GM12878 (cell line): Measurements from ENCODE around the gene CLDN6. TPM values are rescaled to one million over a fixed set of nuclear protein-coding genes. Genes with fewer than 3 reads are reported as not detected.

Experiments
- ATAC-seq: fragments of 200-7000 bp; cut with Tn5 transposase; 3 replicates; pipeline ENCODE4 v1.9.1; 2020; ENCODE audit warnings: mild to moderate bottlenecking, moderate library complexity
- BruUV-seq: library from RNA; stranded (reverse); fragments of 400-500 nt; replicated peaks from 2 replicates; lab custom pipeline; 2021; lab: Mats Ljungman, UMichigan
- CTCF ChIA-PET: fragments of 300-600 bp; sonication (Branson Sonifier 250); formaldehyde crosslinking; extraction: SDS; loops from one replicate; lab custom pipeline; 2021; ENCODE audit warnings: inconsistent platforms; lab: Yijun Ruan, JAX
- POLR2A ChIA-PET: fragments of 350-600 bp; formaldehyde crosslinking; extraction: SDS; loops from one replicate; lab custom pipeline; 2021; ENCODE audit warnings: inconsistent platforms; lab: Charles Lee
- RAD21 ChIA-PET: fragments of 300-600 bp; sonication (Branson Sonifier 250); formaldehyde crosslinking; loops from one replicate; lab custom pipeline; 2023; ENCODE audit warnings: antibody characterized with exemption; ENCODE audit not compliant: unreplicated experiment; lab: Charles Lee
- SMC1A ChIA-PET: fragments of 300-600 bp; sonication (Branson Sonifier 250); formaldehyde crosslinking; loops from one replicate; lab custom pipeline; 2023; ENCODE audit not compliant: unreplicated experiment, uncharacterized antibody; lab: Charles Lee
- DNase-seq: peaks from one replicate; pipeline ENCODE4 v3.0.0-alpha.2; 2011; ENCODE audit warnings: low read depth, low spot score
- FAIRE-seq: peaks from 3 replicates; lab custom pipeline; 2011; peaks lifted over from hg19 to GRCh38; lab: Jason Lieb, UNC
- H2AFZ ChIP-seq: 2 replicates; pipeline ENCODE4 v1.6.0; 2011; ENCODE audit warnings: low read depth, low read length, control low read depth; ENCODE audit not compliant: control insufficient read depth
- H3K27ac ChIP-seq: 2 replicates; pipeline ENCODE4 v1.5.1; 2011; ENCODE audit warnings: control low read depth; ENCODE audit not compliant: control insufficient read depth, insufficient read depth
- H3K27me3 ChIP-seq, 2 experiments: replicated peaks in 1 of 2; 2 replicates each; pipeline versions ENCODE4 v1.6.0 to v1.6.1; 2011; ENCODE audit warnings: low read length in 1 of 2; ENCODE audit not compliant: control insufficient read depth in 2 of 2, insufficient read depth in 2 of 2
- H3K36me3 ChIP-seq, 2 experiments: 2 replicates each; pipeline ENCODE4 v1.5.1; 2011; ENCODE audit warnings: low read length in 1 of 2; ENCODE audit not compliant: control insufficient read depth in 2 of 2, insufficient read depth in 2 of 2
- H3K4me1 ChIP-seq: 2 replicates; pipeline ENCODE4 v1.6.1; 2011; ENCODE audit warnings: mild to moderate bottlenecking, low read length, moderate library complexity, mixed read lengths; ENCODE audit not compliant: control insufficient read depth, insufficient read depth
- H3K4me2 ChIP-seq: 2 replicates; pipeline ENCODE4 v1.6.0; 2011; ENCODE audit warnings: control low read depth; ENCODE audit not compliant: control insufficient read depth, insufficient read depth
- H3K4me3 ChIP-seq: fragments of 200-600 bp; sonication (generic); 2 replicates; pipeline ENCODE4 v1.5.1; 2016
- H3K79me2 ChIP-seq: 2 replicates; pipeline ENCODE4 v1.6.0; 2011; ENCODE audit warnings: low read length; ENCODE audit not compliant: control insufficient read depth, insufficient read depth
- H3K9ac ChIP-seq: 2 replicates; pipeline ENCODE4 v1.8.0; 2011; ENCODE audit warnings: low read length, control low read depth, mixed read lengths; ENCODE audit not compliant: control insufficient read depth, insufficient read depth
- H3K9me3 ChIP-seq: replicated peaks from 3 replicates; pipeline ENCODE4 v1.5.1; 2011; ENCODE audit warnings: mild to moderate bottlenecking, low read length; ENCODE audit not compliant: control insufficient read depth, insufficient read depth
- H4K20me1 ChIP-seq: 2 replicates; pipeline ENCODE4 v1.6.0; 2011; ENCODE audit not compliant: control insufficient read depth, insufficient read depth
- BRCA1 ChIP-seq: IDR thresholded peaks from 2 replicates; pipeline ENCODE4 v1.6.1; 2011; ENCODE audit warnings: low read depth, low read length, improper control_type of control experiment
- EGR1 ChIP-seq, 2 experiments: IDR thresholded peaks; 1 replicate in 1 of 2; 2 replicates in 1 of 2; pipeline ENCODE4 v1.6.1; 2011 to 2012; ENCODE audit warnings: low read depth in 2 of 2, low read length in 2 of 2, borderline replicate concordance in 1 of 2, mild to moderate bottlenecking in 1 of 2, moderate library complexity in 1 of 2
- GABPA ChIP-seq: IDR thresholded peaks from 2 replicates; pipeline ENCODE4 v1.6.1; 2014; ENCODE audit warnings: antibody characterized with exemption, low read depth, mild to moderate bottlenecking, inconsistent platforms
- GATAD2B ChIP-seq: fragments of 450-650 bp; conservative IDR thresholded peaks from 2 replicates; pipeline ENCODE4 v1.6.1; 2017; ENCODE audit warnings: low read depth, mild to moderate bottlenecking, moderate library complexity
- SRF ChIP-seq, 2 experiments: IDR thresholded peaks; 2 replicates each; pipeline ENCODE4 v1.6.1; 2011; ENCODE audit warnings: low read depth in 2 of 2, low read length in 2 of 2, mild to moderate bottlenecking in 1 of 2, moderate library complexity in 1 of 2
- WGBS: methylation state at CpG from one replicate; pipeline ENCODE4 v1.1.6; 2016; ENCODE audit warnings: low lambda C conversion rate; ENCODE audit not compliant: insufficient replicate concordance, insufficient coverage; ENCODE audit errors: missing lambda C conversion rate; 5-methylcytosine and 5-hydroxymethylcytosine counted together
- in situ Hi-C: fragments of 300-500 bp; cut with MboI; formaldehyde crosslinking; loops from 9 replicates; pipeline ENCODE4 v1.14.3; 2018; ENCODE audit warnings: mixed read lengths
- intact Hi-C: fragments of 100-400 bp; cut with micrococcal nuclease; formaldehyde crosslinking; loops from one replicate; pipeline ENCODE4 v1.14.2; 2022; ENCODE audit not compliant: unreplicated experiment
- polyA plus RNA-seq, 11 experiments: library from polyadenylated mRNA; depleted of rRNA in 4 of 11; unstranded in 6 of 11; stranded (reverse) in 5 of 11; fragments of >200 nt; fragmentation: Nextera tagmentation in 4 of 11; fragmentation: Illumina TruSeq in 1 of 11; extraction: Ambion mirVana in 4 of 11; extraction: Trizol in 1 of 11; gene quantifications; 1 replicate in 1 of 11; 2 replicates in 10 of 11; pipeline versions ENCODE4 v1.2.1 to v1.2.3, GENCODE V29; 2011 to 2016; ENCODE audit warnings: inconsistent platforms in 2 of 11, missing spikeins in 2 of 11, low read depth in 1 of 11
- total RNA-seq, 4 experiments: library from RNA; depleted of rRNA in 3 of 4; stranded (reverse); fragments of >200 nt in 3 of 4; fragmentation: Illumina TruSeq in 1 of 4; extraction: Trizol in 1 of 4; gene quantifications; 2 replicates each; pipeline versions ENCODE4 v1.2.1 to v1.2.3, GENCODE V29; 2013 to 2021
- TF ChIP-seq, protein P1 (sequence below): fragments of 150-350 bp; IDR thresholded peaks from 2 replicates; pipeline ENCODE4 v1.6.1; 2014; ENCODE audit warnings: mild to moderate bottlenecking, low read depth, low read length
- TF ChIP-seq, protein P2 (sequence below): fragments of 450-650 bp; IDR thresholded peaks from 2 replicates; pipeline ENCODE4 v1.6.1; 2016; ENCODE audit warnings: mild to moderate bottlenecking

CLDN6 gene
- total and polyA plus RNA-seq, 10 of the 15 experiments (the other 5 are each of a cell fraction or from before 2014, with no cell fraction given), result 0.15 to 0.26 (median 0.23) TPM; not detected in 7

DNA sequence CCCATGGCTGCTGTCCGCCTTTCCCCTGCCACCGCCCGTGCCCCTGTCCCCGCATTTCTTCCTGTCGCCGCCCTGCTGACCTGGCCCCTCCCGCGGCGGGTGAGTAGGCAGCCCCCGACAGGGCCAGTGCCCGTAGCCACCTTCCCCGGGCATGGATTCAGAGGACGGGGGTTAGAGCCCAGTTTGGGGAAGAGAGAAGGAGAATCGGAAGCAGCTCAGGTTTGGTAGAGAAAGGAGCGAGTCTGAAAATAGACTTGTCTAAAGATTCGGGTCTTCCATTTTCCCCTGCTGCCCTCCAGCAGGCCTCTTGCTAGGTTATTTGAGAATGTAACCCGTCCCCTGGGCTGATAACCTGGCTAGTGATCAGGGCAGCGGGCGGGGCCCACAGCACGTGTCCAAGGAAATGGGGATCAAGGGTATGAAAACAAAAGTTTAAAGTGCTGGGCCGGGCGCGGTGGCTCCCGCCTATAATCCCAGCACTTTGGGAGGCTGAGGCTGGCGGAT, 13.2 kb downstream of the CLDN6 start:
- intact Hi-C loops (no loop called here), in situ Hi-C loops (no loop called here)
- Histone ChIP-seq H3K9ac (no peak overlapping the region), H3K79me2 (no peaks in the 10 kb centered on the region), H3K4me3 (no peak overlapping the region), H3K27me3 (peaks cover 0 to 7% of the 10 kb centered on the region in 2 experiments; a peak in 3 of 4 replicates), H2AFZ (no peak overlapping the region; the same call in 1 of the 2 replicates), H3K9me3 (no peaks in the 10 kb centered on the region), H3K4me1 (peaks cover 17% of the 10 kb centered on the region), H3K36me3 (no peaks in the 10 kb centered on the region), H3K4me2 (peak overlapping the region; percentile 71), H3K27ac (no peak overlapping the region), H4K20me1 (no peaks in the 10 kb centered on the region)
- SMC1A ChIA-PET, result interaction anchor here (7.2 kb wide), 1 partner anchor 21 kb away, joined by 91 read pairs; the partner anchor contains the start of genes HCFC1R1 and THOC6
- BruUV-seq, result no TSS peak
- ATAC-seq, result no peak
- 23% methylated on average over 12 of the region's 25 CpGs for WGBS
- TF ChIP-seq GABPA (no peak), BRCA1 (no peak), SRF (IDR thresholded peaks at IDR 0.05; ENCODE audit: low read depth in 2 of 2, low read length in 2 of 2) (no peak), GATAD2B (no peak), EGR1 (IDR thresholded peaks at IDR 0.05; ENCODE audit: borderline replicate concordance in 1 of 2, low read depth in 2 of 2, low read length in 2 of 2) (0 out of 3 replicates have a peak, but pooled peaks of 1 of the 2 experiments have one; percentile 46)
- TF ChIP-seq, protein P1, sequence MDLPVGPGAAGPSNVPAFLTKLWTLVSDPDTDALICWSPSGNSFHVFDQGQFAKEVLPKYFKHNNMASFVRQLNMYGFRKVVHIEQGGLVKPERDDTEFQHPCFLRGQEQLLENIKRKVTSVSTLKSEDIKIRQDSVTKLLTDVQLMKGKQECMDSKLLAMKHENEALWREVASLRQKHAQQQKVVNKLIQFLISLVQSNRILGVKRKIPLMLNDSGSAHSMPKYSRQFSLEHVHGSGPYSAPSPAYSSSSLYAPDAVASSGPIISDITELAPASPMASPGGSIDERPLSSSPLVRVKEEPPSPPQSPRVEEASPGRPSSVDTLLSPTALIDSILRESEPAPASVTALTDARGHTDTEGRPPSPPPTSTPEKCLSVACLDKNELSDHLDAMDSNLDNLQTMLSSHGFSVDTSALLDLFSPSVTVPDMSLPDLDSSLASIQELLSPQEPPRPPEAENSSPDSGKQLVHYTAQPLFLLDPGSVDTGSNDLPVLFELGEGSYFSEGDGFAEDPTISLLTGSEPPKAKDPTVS, result no peak
- TF ChIP-seq, protein P2, sequence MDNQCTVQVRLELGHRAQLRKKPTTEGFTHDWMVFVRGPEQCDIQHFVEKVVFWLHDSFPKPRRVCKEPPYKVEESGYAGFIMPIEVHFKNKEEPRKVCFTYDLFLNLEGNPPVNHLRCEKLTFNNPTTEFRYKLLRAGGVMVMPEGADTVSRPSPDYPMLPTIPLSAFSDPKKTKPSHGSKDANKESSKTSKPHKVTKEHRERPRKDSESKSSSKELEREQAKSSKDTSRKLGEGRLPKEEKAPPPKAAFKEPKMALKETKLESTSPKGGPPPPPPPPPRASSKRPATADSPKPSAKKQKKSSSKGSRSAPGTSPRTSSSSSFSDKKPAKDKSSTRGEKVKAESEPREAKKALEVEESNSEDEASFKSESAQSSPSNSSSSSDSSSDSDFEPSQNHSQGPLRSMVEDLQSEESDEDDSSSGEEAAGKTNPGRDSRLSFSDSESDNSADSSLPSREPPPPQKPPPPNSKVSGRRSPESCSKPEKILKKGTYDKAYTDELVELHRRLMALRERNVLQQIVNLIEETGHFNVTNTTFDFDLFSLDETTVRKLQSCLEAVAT, result no peak
- DNase-seq, result no peak
- POLR2A ChIA-PET, result interaction anchor here (1.5 to 1.6 kb wide), 2 partner anchors 19 to 20 kb away, joined by 4 to 7 read pairs; partner anchors contain the start of genes HCFC1R1 and THOC6
- RAD21 ChIA-PET, result interaction anchor here (1.0 to 3.8 kb wide), 5 partner anchors 15 to 161 kb away, joined by 3 to 94 read pairs (median 21); partner anchors contain the start of genes HCFC1R1, THOC6 and TNFRSF12A
- no peak for FAIRE-seq
- CTCF ChIA-PET, result interaction anchor here (1.6 to 11.3 kb wide), 3 partner anchors 22 to 124 kb away, joined by 10 to 421 read pairs (median 17); partner anchors contain the start of genes CLDN6, HCFC1R1, THOC6 and TNFRSF12A
